ENCODE measurements around the gene PMIS2.
"Not testable (repeated sequence)": the region's sequence is repeated elsewhere in the genome, so short reads cannot be mapped to it uniquely, and the experiment has no call there.

GRCh38 chr19:35604436-35604835 is 18.5 kb downstream of the PMIS2 start:
- not testable (repeated sequence) for TF ChIP-seq CTCF (conservative IDR thresholded peaks at IDR 0.05; ENCODE audit: low read length); EZH2phosphoT487 (IDR thresholded peaks at IDR 0.05; ENCODE audit: borderline replicate concordance)

Data from Loucy (cell line).